ENCODE measurements around the gene VMP1.

DNA sequence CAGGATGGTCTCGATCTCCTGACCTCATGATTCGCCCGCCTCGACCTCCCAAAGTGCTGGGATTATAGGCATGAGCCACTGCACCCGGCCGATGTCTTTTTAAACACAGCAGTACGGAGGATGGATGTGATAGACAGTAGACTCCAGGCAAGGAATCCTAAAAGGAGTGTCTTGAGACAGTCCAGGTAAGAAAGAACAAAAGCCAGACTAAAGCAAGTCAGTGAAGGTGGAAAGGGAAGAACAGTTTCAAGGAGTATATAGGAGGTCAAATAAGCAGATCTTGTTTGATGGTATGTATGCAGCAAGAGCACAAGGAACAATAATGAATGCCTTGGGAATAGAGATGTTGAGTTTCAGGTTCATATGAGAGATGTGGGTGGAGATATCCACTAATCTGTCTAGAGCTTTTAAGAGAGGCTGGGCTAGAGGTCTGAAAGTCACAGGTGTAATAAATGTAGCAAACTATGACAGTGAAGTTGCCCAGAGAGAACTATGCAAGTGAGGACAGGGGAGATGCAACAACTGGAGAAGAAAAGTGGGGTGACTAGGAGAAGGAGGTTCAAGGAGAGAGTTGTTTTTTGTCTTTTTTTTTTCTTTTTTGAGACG is 180.8 kb downstream of the VMP1 start:
- no peak for TF ChIP-seq CTCF (conservative IDR thresholded peaks at IDR 0.05)
- no peak for TF ChIP-seq ZFX (IDR thresholded peaks at IDR 0.05)
